Activated CD8-positive, alpha-beta T cell treated with anti-CD3 and anti-CD28 coated beads for 36 hours (primary cell): ENCODE results near the gene C16orf86. TPM values are rescaled to one million over a fixed set of nuclear protein-coding genes. Genes with fewer than 3 reads are reported as not detected.

Source experiments
- ATAC-seq: fragments of 200-7000 bp; cut with Tn5 transposase; one replicate; pipeline ENCODE4 v1.10.0; 2021; ENCODE audit warnings: mild to moderate bottlenecking, moderate library complexity
- CTCF ChIA-PET: fragments of 350-600 bp; sonication (Branson Sonifier 250); formaldehyde crosslinking; loops from one replicate; lab custom pipeline; 2021; ENCODE audit warnings: antibody characterized with exemption; lab: Charles Lee
- POLR2A ChIA-PET: fragments of 350-600 bp; sonication (Branson Sonifier 250); formaldehyde crosslinking; loops from one replicate; lab custom pipeline; 2021; ENCODE audit warnings: antibody characterized with exemption; lab: Charles Lee
- DNase-seq: peaks from one replicate; pipeline ENCODE4 v3.0.0-alpha.2; 2020
- H3K27ac Mint-ChIP-seq: one replicate; pipeline ENCODE4 v1.8.0; 2021; ENCODE audit warnings: mild to moderate bottlenecking, mixed read lengths
- H3K27me3 Mint-ChIP-seq: one replicate; pipeline ENCODE4 v1.8.0; 2021; ENCODE audit warnings: mixed read lengths
- H3K36me3 Mint-ChIP-seq: one replicate; pipeline ENCODE4 v1.8.0; 2021; ENCODE audit warnings: low read depth, mixed read lengths
- H3K4me1 Mint-ChIP-seq: one replicate; pipeline ENCODE4 v1.8.0; 2021; ENCODE audit warnings: low read depth, mixed read lengths
- H3K4me3 Mint-ChIP-seq: one replicate; pipeline ENCODE4 v1.8.0; 2021; ENCODE audit warnings: mild to moderate bottlenecking, moderate library complexity, mixed read lengths
- H3K9me3 Mint-ChIP-seq: one replicate; pipeline ENCODE4 v1.8.0; 2021; ENCODE audit warnings: mixed read lengths
- intact Hi-C: fragments of 100-400 bp; cut with micrococcal nuclease; formaldehyde crosslinking; loops from one replicate; pipeline ENCODE4 v1.10.0; 2022
- total RNA-seq, 2 experiments: library from RNA; stranded (reverse); gene quantifications; one replicate each; pipeline ENCODE4 v1.2.3, GENCODE V29; 2021
- TF ChIP-seq, protein P1 (sequence below): fragments of 200-600 bp; IDR thresholded peaks from one replicate; pipeline ENCODE4 v1.8.0; 2022; ENCODE audit warnings: antibody characterized with exemption, mild to moderate bottlenecking

C16orf86 gene
- total RNA-seq, 2 experiments from 2014 or later = 2.8 to 4.7 TPM

DNA sequence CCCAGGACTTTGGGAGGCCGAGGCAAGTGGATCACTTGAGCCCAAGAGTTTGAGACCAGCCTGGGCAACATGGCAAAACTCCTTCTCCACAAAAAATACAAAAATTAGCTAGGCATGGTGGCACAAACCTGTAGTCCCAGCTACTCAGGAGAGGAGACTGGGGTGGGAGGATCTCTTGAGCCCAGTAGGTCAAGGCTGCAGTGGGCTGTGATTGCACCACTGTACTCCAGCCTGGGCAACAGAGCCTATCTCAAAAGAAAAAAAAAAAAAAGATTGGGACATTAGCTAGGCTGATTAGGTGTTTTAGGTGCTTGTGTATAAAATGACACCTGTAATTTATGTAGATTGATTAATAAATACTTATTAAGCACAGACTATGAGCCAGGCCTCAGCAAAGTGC, 42.4 kb downstream of the C16orf86 start:
- H3K27me3 Mint-ChIP-seq = no peaks in the 10 kb centered on the region
- DNase-seq (no peak), ATAC-seq (no peak)
- H3K36me3 Mint-ChIP-seq = peaks cover 2% of the 10 kb centered on the region
- CTCF ChIA-PET = interaction anchor here (0.7 kb wide), 1 partner anchor 10 kb away, joined by 3 read pairs; the partner anchor contains the start of gene GFOD2
- no peak overlapping the region for H3K4me3 Mint-ChIP-seq
- no peaks in the 10 kb centered on the region for H3K9me3 Mint-ChIP-seq
- intact Hi-C loops = no loop called here
- TF ChIP-seq, protein P1, sequence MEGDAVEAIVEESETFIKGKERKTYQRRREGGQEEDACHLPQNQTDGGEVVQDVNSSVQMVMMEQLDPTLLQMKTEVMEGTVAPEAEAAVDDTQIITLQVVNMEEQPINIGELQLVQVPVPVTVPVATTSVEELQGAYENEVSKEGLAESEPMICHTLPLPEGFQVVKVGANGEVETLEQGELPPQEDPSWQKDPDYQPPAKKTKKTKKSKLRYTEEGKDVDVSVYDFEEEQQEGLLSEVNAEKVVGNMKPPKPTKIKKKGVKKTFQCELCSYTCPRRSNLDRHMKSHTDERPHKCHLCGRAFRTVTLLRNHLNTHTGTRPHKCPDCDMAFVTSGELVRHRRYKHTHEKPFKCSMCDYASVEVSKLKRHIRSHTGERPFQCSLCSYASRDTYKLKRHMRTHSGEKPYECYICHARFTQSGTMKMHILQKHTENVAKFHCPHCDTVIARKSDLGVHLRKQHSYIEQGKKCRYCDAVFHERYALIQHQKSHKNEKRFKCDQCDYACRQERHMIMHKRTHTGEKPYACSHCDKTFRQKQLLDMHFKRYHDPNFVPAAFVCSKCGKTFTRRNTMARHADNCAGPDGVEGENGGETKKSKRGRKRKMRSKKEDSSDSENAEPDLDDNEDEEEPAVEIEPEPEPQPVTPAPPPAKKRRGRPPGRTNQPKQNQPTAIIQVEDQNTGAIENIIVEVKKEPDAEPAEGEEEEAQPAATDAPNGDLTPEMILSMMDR = no peak
- POLR2A ChIA-PET = interaction anchor here (0.6 to 1.0 kb wide), 2 partner anchors 9 to 26 kb away, joined by 3 to 4 read pairs; no protein-coding TSS in a partner anchor
- no peak overlapping the region for H3K27ac Mint-ChIP-seq
- peaks cover 6% of the 10 kb centered on the region for H3K4me1 Mint-ChIP-seq

DNA sequence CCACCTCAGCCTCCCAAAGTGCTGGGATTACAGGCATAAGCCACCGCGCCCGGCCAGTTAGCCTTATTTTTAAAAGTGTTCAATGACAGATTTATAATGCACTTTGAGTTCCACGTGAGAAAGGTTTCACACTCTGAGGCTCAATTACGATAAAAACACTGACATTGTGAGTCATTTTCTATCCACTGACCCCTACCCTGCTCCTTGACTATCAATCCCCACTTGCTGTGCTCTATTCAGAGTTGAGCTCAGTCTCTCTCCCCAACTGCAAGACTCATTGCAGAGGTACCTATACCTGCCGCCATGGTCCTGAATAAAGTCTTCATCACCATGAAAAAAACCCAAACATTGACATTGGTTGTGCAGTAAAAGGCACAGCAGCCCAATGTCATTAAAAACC, 44.0 kb downstream of the C16orf86 start:
- peaks cover 3% of the 10 kb centered on the region for H3K4me1 Mint-ChIP-seq
- TF ChIP-seq, protein P1 = no peak
- CTCF ChIA-PET = interaction anchor here (0.9 kb wide), 1 partner anchor 7 kb away, joined by 3 read pairs; no protein-coding TSS in a partner anchor
- peaks cover 2% of the 10 kb centered on the region for H3K36me3 Mint-ChIP-seq
- H3K27me3 Mint-ChIP-seq = no peaks in the 10 kb centered on the region
- intact Hi-C loops = no loop called here
- DNase-seq (no peak), ATAC-seq (no peak)
- POLR2A ChIA-PET = no interaction called here
- H3K27ac Mint-ChIP-seq = no peak overlapping the region
- no peak overlapping the region for H3K4me3 Mint-ChIP-seq
- no peaks in the 10 kb centered on the region for H3K9me3 Mint-ChIP-seq

- TF ChIP-seq, protein P1 = no peak
- H3K4me3 Mint-ChIP-seq = no peak overlapping the region
- POLR2A ChIA-PET = no interaction called here
- no peaks in the 10 kb centered on the region for H3K9me3 Mint-ChIP-seq
- no peak for ATAC-seq
- no peaks in the 10 kb centered on the region for H3K27me3 Mint-ChIP-seq
- CTCF ChIA-PET = interaction anchor here (1.6 kb wide), 1 partner anchor 51 kb away, joined by 4 read pairs; no protein-coding TSS in a partner anchor
- H3K27ac Mint-ChIP-seq = no peak overlapping the region
- no peak for DNase-seq
- H3K36me3 Mint-ChIP-seq = peaks cover 6% of the 10 kb centered on the region
- H3K4me1 Mint-ChIP-seq = peaks cover 25% of the 10 kb centered on the region
- intact Hi-C loops = no loop called here
Observed at GRCh38 chr16:67713647-67714273, 47.1 kb downstream of the C16orf86 start.

DNA sequence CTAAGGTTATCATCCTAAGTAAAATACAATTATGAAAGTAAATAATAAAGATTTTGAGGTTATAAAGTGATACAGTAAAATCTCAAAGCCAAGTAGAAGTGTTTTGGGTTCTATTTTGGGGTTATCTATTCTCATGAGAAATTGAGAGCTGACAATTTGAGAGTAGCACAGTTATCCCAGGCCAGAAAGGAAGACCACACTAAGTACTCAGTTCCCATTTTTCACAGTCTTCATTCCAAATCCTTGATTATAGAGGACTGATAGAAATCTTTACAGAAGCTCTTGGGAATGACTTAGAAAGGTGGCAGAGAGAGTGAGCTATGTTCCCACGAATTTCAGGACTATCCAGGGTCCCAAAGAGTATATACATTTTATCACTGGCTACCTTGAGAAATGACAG, 47.9 kb downstream of the C16orf86 start:
- H3K9me3 Mint-ChIP-seq = no peaks in the 10 kb centered on the region
- H3K27ac Mint-ChIP-seq = no peak overlapping the region
- H3K36me3 Mint-ChIP-seq = peaks cover 6% of the 10 kb centered on the region
- no peak overlapping the region for H3K4me3 Mint-ChIP-seq
- DNase-seq = no peak
- H3K27me3 Mint-ChIP-seq = no peaks in the 10 kb centered on the region
- peaks cover 25% of the 10 kb centered on the region for H3K4me1 Mint-ChIP-seq
- intact Hi-C loops = no loop called here
- ChIA-PET POLR2A (no interaction called here), CTCF (interaction anchor here (1.1 to 1.6 kb wide), 3 partner anchors 42 to 193 kb away, joined by 3 to 4 read pairs (median 4); no protein-coding TSS in a partner anchor)
- TF ChIP-seq, protein P1 = no peak
- no peak for ATAC-seq

- no peaks in the 10 kb centered on the region for H3K9me3 Mint-ChIP-seq
- H3K4me1 Mint-ChIP-seq = peaks cover 35% of the 10 kb centered on the region
- H3K27ac Mint-ChIP-seq = no peak overlapping the region
- intact Hi-C loops = no loop called here
- H3K36me3 Mint-ChIP-seq = peaks cover 6% of the 10 kb centered on the region
- no peak overlapping the region for H3K4me3 Mint-ChIP-seq
- CTCF ChIA-PET = interaction anchor here (2.3 kb wide), 1 partner anchor 53 kb away, joined by 5 read pairs; no protein-coding TSS in a partner anchor
- POLR2A ChIA-PET = no interaction called here
- H3K27me3 Mint-ChIP-seq = no peaks in the 10 kb centered on the region
- no peak for DNase-seq
- no peak for ATAC-seq
- TF ChIP-seq, protein P1 = no peak
Observed at GRCh38 chr16:67716097-67716496, 49.5 kb downstream of the C16orf86 start.
